Colonic mucosa (tissue), 4 donors: Measurements from ENCODE around the gene NHLRC4. TPM values are rescaled to one million over a fixed set of nuclear protein-coding genes. Genes with fewer than 3 reads are reported as not detected.
A peak's percentile ranks its signal among the peaks of the same experiment; 100 is the strongest.

ENCODE experiments used
- DNase-seq: peaks from one replicate; pipeline ENCODE4 v3.0.0-alpha.2; 2020
- H3K27ac ChIP-seq: fragments of 200-600 bp; one replicate; pipeline ENCODE4 v1.8.0; 2021
- H3K27me3 ChIP-seq: fragments of 200-600 bp; one replicate; pipeline ENCODE4 v1.8.0; 2021
- H3K36me3 ChIP-seq: fragments of 200-600 bp; one replicate; pipeline ENCODE4 v1.8.0; 2021
- H3K4me1 ChIP-seq: fragments of 200-600 bp; one replicate; pipeline ENCODE4 v1.8.0; 2021; ENCODE audit warnings: mild to moderate bottlenecking
- H3K4me3 ChIP-seq: fragments of 200-600 bp; one replicate; pipeline ENCODE4 v1.8.0; 2021
- H3K9ac ChIP-seq, 2 donors: one replicate each; pipeline ENCODE4 v1.7.0; 2013; ENCODE audit warnings: control low read depth in 2 of 2, low read depth in 2 of 2, low read length in 2 of 2
- H3K9me3 ChIP-seq: fragments of 200-600 bp; one replicate; pipeline ENCODE4 v1.8.0; 2021
- CTCF ChIP-seq: fragments of 200-600 bp; IDR thresholded peaks from one replicate; pipeline ENCODE4 v1.8.0; 2022; ENCODE audit warnings: antibody characterized with exemption, mild to moderate bottlenecking
- intact Hi-C: fragments of 100-400 bp; cut with DNase I; formaldehyde crosslinking; loops from one replicate; pipeline ENCODE4 v1.14.1; 2022
- total RNA-seq, 2 donors: library from RNA; stranded (reverse); fragmentation: NEBNext Ultra II Directional in 1 of 2; extraction: Animal tissue kit (Norgen Biotek cat#: 25700) in 1 of 2; gene quantifications; one replicate each; pipeline ENCODE4 v1.2.1, GENCODE V29; 2021
- donor health status: healthy.
- donor health status: DM: no; HTN: no; CAD: no.
- donor health status: DM: no; HTN: no; CAD: no.

NHLRC4 gene
- total RNA-seq, 2 donors from 2014 or later = 0.32 to 0.35 TPM

GRCh38 chr16:534856-535445 lies 31.9 kb upstream of the NHLRC4 start:
- peak overlapping the region; percentile 23 for H3K4me3 ChIP-seq
- intact Hi-C loops = no loop called here
- H3K27me3 ChIP-seq = no peaks in the 10 kb centered on the region
- DNase-seq = no peak
- H3K27ac ChIP-seq = peak overlapping the region; percentile 86
- peaks cover 10% of the 10 kb centered on the region for H3K4me1 ChIP-seq
- TF ChIP-seq CTCF = no peak
- no peaks in the 10 kb centered on the region for H3K9me3 ChIP-seq
- peak overlapping the region; percentile 57 to 84 for H3K9ac ChIP-seq
- no peaks in the 10 kb centered on the region for H3K36me3 ChIP-seq

DNA sequence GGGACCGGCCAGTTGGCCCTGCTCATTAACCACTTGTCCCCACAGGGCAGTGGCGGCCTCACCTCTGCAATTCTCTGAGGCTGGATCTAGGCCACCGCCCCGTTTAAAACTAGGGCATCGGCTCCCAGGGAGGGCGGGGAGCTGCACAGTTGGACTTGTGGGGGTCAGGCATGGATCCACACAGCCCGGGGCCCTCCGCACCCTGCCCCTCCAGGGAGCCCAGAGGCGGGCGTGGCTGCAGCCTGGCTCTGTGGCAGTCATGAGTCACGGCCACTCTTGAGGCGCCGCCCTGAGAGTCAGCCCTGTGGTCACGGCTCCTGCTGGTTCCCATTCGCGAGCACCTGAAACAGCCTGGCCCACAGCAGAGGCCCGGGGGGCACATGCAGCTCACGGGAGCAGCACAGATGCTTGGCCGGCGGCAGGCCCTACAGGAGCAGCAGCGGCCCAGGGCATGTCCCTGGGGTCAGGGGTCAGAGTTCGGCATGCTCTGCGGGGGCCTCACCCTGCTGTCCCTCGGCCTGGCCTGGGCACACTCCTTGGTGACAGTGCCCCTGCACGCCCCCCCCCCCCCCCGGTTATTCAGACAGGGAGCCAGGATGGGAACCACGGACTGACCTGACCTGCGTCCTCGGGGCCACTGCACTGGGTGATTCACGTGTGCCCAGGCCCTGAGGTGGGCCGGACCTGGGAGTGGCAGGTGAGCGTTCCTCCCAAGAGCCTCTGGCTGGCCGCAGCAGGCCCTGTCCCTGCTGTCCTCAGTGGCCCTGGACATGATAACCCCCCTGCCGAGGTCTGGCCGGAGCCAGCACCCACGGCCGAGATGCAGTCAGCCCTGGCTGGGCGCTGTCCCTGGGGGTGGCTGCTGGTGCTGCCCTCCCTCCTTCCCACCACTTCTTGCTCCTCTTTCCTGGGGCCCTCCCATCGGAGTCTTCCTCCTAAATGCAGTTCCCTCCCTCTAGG lies 31.1 kb upstream of the NHLRC4 start:
- Histone ChIP-seq H3K27me3 (no peaks in the 10 kb centered on the region), H3K4me3 (no peak overlapping the region), H3K9ac (peak overlapping the region; percentile 57 to 84), H3K27ac (peak overlapping the region; percentile 86), H3K4me1 (peaks cover 8% of the 10 kb centered on the region), H3K9me3 (no peaks in the 10 kb centered on the region), H3K36me3 (no peaks in the 10 kb centered on the region)
- DNase-seq = peak; percentile 87
- intact Hi-C loops = no loop called here
- TF ChIP-seq CTCF = no peak

DNA sequence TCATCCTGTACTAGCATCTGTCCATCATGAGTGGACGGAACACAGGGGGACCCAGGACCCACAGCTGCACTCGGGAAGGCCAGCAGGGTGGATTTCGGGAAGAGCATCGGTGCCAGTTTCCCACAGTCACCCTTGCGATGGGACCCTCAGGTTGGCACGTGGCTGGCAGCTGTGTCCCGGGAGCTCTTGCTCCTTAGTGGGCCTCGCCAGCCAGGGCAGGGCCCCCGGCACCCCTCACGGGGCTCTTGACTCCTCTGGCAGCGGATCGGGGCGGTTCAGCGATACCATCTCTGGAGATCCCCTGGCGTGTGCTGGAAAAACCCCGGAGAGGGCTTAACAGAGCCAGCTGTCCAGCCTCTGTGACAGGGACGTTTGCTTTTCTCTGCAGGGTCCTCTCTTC lies 30.1 kb upstream of the NHLRC4 start:
- H3K9me3 ChIP-seq = no peaks in the 10 kb centered on the region
- no peak for TF ChIP-seq CTCF
- intact Hi-C loops = no loop called here
- H3K4me1 ChIP-seq = peaks cover 8% of the 10 kb centered on the region
- H3K27ac ChIP-seq = no peak overlapping the region
- no peaks in the 10 kb centered on the region for H3K36me3 ChIP-seq
- no peak overlapping the region for H3K4me3 ChIP-seq
- no peak overlapping the region for H3K9ac ChIP-seq
- no peak for DNase-seq
- no peaks in the 10 kb centered on the region for H3K27me3 ChIP-seq

- intact Hi-C loops = no loop called here
Measured at GRCh38 chr16:537415-538335, 29.1 kb upstream of the NHLRC4 start.

More at GRCh38 chr16:537415-538335, 29.1 kb upstream of the NHLRC4 start:
- TF ChIP-seq CTCF = no peak
- no peak overlapping the region for H3K9ac ChIP-seq
- H3K36me3 ChIP-seq = no peaks in the 10 kb centered on the region
- H3K27me3 ChIP-seq = no peaks in the 10 kb centered on the region
- H3K9me3 ChIP-seq = no peaks in the 10 kb centered on the region
- peaks cover 8% of the 10 kb centered on the region for H3K4me1 ChIP-seq
- no peak for DNase-seq
- H3K4me3 ChIP-seq = no peak overlapping the region
- H3K27ac ChIP-seq = no peak overlapping the region
